ENCODE data around the gene GOLGA6L25. TPM values are rescaled to one million over a fixed set of nuclear protein-coding genes. Genes with fewer than 3 reads are reported as not detected.
A peak's percentile ranks its signal among the peaks of the same experiment; 100 is the strongest.
"Not testable (repeated sequence)": the region's sequence is repeated elsewhere in the genome, so short reads cannot be mapped to it uniquely, and the experiment has no call there.

The GOLGA6L25 gene
- total and polyA plus RNA-seq, 2 of the 4 experiments (the other 2 are of a cell fraction): not detected

- no CpG with 5 or more reads among the region's 10 CpGs for WGBS, 2 experiments (ENCODE audit: extremely low coverage in 2 of 2, insufficient read length in 1 of 2)
Measured at GRCh38 chr15:28597471-28597870, 44.1 kb downstream of the GOLGA6L25 start.

DNA sequence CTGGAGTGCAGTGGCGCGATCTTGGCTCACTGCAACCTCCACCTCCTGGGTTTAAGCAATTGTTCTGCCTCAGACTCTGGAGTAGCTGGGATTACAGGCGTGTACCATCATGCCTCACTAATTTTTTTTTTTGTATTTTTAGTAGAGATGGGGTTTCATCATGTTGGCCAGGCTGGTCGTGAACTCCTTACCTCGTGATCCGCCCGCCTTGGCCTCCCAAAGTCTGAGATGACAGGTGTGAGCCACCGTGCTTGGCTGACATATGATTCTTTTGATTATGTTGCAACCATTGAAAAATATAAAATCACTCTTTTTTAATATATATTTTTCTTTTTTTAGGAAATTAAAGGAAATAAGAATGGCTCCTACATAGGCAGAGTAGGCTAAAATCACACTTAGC is 44.8 kb downstream of the GOLGA6L25 start:
- dilution Hi-C loops (cut with HindIII; ENCODE audit: low sequenced_read_pairs, unreplicated experiment); H3K14ac ChIP-seq (replicated peaks; ENCODE audit: low read depth, low read length); H2AK5ac ChIP-seq (ENCODE audit: low read depth, low read length); H2BK20ac ChIP-seq (ENCODE audit: low read depth, low read length); H4K91ac ChIP-seq (ENCODE audit: insufficient read depth, low read depth, low read length); H3K9me1 ChIP-seq (ENCODE audit: insufficient read depth, low read length); H3K4me1 ChIP-seq (ENCODE audit: control insufficient read depth, insufficient read depth, low read length); H3K56ac ChIP-seq (ENCODE audit: extremely low read depth, insufficient read depth, low read length); H3K79me1 ChIP-seq (ENCODE audit: low read depth in 1 of 2, low read length in 2 of 2); intact Hi-C loops (cut with micrococcal nuclease); H4K5ac ChIP-seq (ENCODE audit: low read depth, low read length); H2BK15ac ChIP-seq (ENCODE audit: low read depth, low read length); H3K4ac ChIP-seq (ENCODE audit: low read depth, low read length); H3K36me3 ChIP-seq (ENCODE audit: control insufficient read depth, insufficient read depth, low read length); H3K18ac ChIP-seq (ENCODE audit: low read depth, low read length); H3K4me2 ChIP-seq (ENCODE audit: low read depth, low read length); POLR2A ChIA-PET (ENCODE audit: unreplicated experiment); in situ Hi-C loops (cut with MboI; ENCODE audit: low sequenced_read_pairs); H3K9ac ChIP-seq (ENCODE audit: low read depth, low read length); H2AK9ac ChIP-seq (replicated peaks; ENCODE audit: low read depth, low read length, poor library complexity); H2AFZ ChIP-seq (replicated peaks; ENCODE audit: low read length, poor library complexity); H3K9me3 ChIP-seq (ENCODE audit: control insufficient read depth, insufficient read depth, low read length); H2BK5ac ChIP-seq (ENCODE audit: low read depth, low read length, poor library complexity, severe bottlenecking); H3K27me3 ChIP-seq (ENCODE audit: control insufficient read depth, insufficient read depth, low read length); CTCF ChIA-PET; H3K27ac ChIP-seq (ENCODE audit: insufficient read depth, low read length); H3K23ac ChIP-seq (ENCODE audit: low read depth, low read length); H2BK120ac ChIP-seq (ENCODE audit: low read depth, low read length); H3K4me3 ChIP-seq (ENCODE audit: insufficient read depth, low read depth, low read length); ATAC-seq (ENCODE audit: low read depth); DNase-seq; H4K8ac ChIP-seq (ENCODE audit: low read depth in 2 of 2, low read length in 2 of 2); BruUV-seq (replicated peaks); H4K20me1 ChIP-seq (ENCODE audit: insufficient read depth, low read length): not testable (repeated sequence)
- WGBS, 2 experiments (ENCODE audit: extremely low coverage in 2 of 2, insufficient read length in 1 of 2): no CpG with 5 or more reads among the region's 8 CpGs

More at GRCh38 chr15:28597471-28597870, 44.1 kb downstream of the GOLGA6L25 start:
- H3K27ac ChIP-seq (ENCODE audit: insufficient read depth, low read length); H3K9me3 ChIP-seq (ENCODE audit: control insufficient read depth, insufficient read depth, low read length); DNase-seq; H4K5ac ChIP-seq (ENCODE audit: low read depth, low read length); H4K8ac ChIP-seq (ENCODE audit: low read depth in 2 of 2, low read length in 2 of 2); POLR2A ChIA-PET (ENCODE audit: unreplicated experiment); H3K4me1 ChIP-seq (ENCODE audit: control insufficient read depth, insufficient read depth, low read length); BruUV-seq (replicated peaks); H3K9ac ChIP-seq (ENCODE audit: low read depth, low read length); H3K4ac ChIP-seq (ENCODE audit: low read depth, low read length); CTCF ChIA-PET; H2BK5ac ChIP-seq (ENCODE audit: low read depth, low read length, poor library complexity, severe bottlenecking); H3K18ac ChIP-seq (ENCODE audit: low read depth, low read length); H2BK120ac ChIP-seq (ENCODE audit: low read depth, low read length); H3K4me3 ChIP-seq (ENCODE audit: insufficient read depth, low read depth, low read length); H2BK15ac ChIP-seq (ENCODE audit: low read depth, low read length); H3K79me1 ChIP-seq (ENCODE audit: low read depth in 1 of 2, low read length in 2 of 2); H2AFZ ChIP-seq (replicated peaks; ENCODE audit: low read length, poor library complexity); H3K36me3 ChIP-seq (ENCODE audit: control insufficient read depth, insufficient read depth, low read length); H3K23ac ChIP-seq (ENCODE audit: low read depth, low read length); H3K9me1 ChIP-seq (ENCODE audit: insufficient read depth, low read length); in situ Hi-C loops (cut with MboI; ENCODE audit: low sequenced_read_pairs); H4K20me1 ChIP-seq (ENCODE audit: insufficient read depth, low read length); H4K91ac ChIP-seq (ENCODE audit: insufficient read depth, low read depth, low read length); intact Hi-C loops (cut with micrococcal nuclease); dilution Hi-C loops (cut with HindIII; ENCODE audit: low sequenced_read_pairs, unreplicated experiment); H3K14ac ChIP-seq (replicated peaks; ENCODE audit: low read depth, low read length); H2AK9ac ChIP-seq (replicated peaks; ENCODE audit: low read depth, low read length, poor library complexity); H3K56ac ChIP-seq (ENCODE audit: extremely low read depth, insufficient read depth, low read length); H3K4me2 ChIP-seq (ENCODE audit: low read depth, low read length); H2BK20ac ChIP-seq (ENCODE audit: low read depth, low read length); H2AK5ac ChIP-seq (ENCODE audit: low read depth, low read length); H3K27me3 ChIP-seq (ENCODE audit: control insufficient read depth, insufficient read depth, low read length): not testable (repeated sequence)
- peak; percentile 59; the same call in 1 of the 2 replicates for ATAC-seq (ENCODE audit: low read depth)
